HepG2 (cell line): Measurements from ENCODE around the gene SYT8. TPM values are rescaled to one million over a fixed set of nuclear protein-coding genes. Genes with fewer than 3 reads are reported as not detected.

Experiments used
- ARNTL ChIP-seq: sonication (generic); formaldehyde crosslinking; IDR thresholded peaks from 2 replicates; pipeline ENCODE4 v1.4.0; 2020; ENCODE audit warnings: mild to moderate bottlenecking, missing genetic modification reagents
- CBFB ChIP-seq: sonication (generic); formaldehyde crosslinking; IDR thresholded peaks from 2 replicates; pipeline ENCODE4 v1.4.0; 2020; ENCODE audit warnings: missing genetic modification reagents
- GATA4 ChIP-seq: sonication (generic); IDR thresholded peaks from 2 replicates; pipeline ENCODE4 v1.6.1; 2016; ENCODE audit warnings: antibody characterized with exemption, low read depth, borderline replicate concordance
- ISX ChIP-seq: sonication (generic); formaldehyde crosslinking; conservative IDR thresholded peaks from 2 replicates; pipeline ENCODE4 v1.5.0; 2020; ENCODE audit warnings: missing genetic modification reagents
- KDM3A ChIP-seq: IDR thresholded peaks from 2 replicates; pipeline ENCODE4 v1.6.1; 2018; ENCODE audit warnings: low read depth, missing compliant biosample characterization
- MAFK ChIP-seq, 2 experiments: IDR thresholded peaks in 1 of 2; conservative IDR thresholded peaks in 1 of 2; 2 replicates each; pipeline ENCODE4 v1.6.1; 2011; ENCODE audit warnings: improper control_type of control experiment in 2 of 2, low read length in 2 of 2
- POLR2AphosphoS2 ChIP-seq: IDR thresholded peaks from 2 replicates; pipeline ENCODE4 v1.6.1; 2011; ENCODE audit warnings: low read depth, low read length, improper control_type of control experiment
- RXRB ChIP-seq: IDR thresholded peaks from 2 replicates; pipeline ENCODE4 v1.6.1; 2016; ENCODE audit warnings: borderline replicate concordance, missing genetic modification reagents, missing compliant biosample characterization
- STAG1 ChIP-seq: sonication (generic); formaldehyde crosslinking; IDR thresholded peaks from 2 replicates; pipeline ENCODE4 v1.4.0; 2020; ENCODE audit warnings: missing genetic modification reagents
- TOPORS ChIP-seq: sonication (generic); formaldehyde crosslinking; IDR thresholded peaks from 2 replicates; pipeline ENCODE4 v1.8.0; 2023; ENCODE audit warnings: mild to moderate bottlenecking, missing genetic modification reagents
- ZC3H4 ChIP-seq: sonication (generic); formaldehyde crosslinking; IDR thresholded peaks from 2 replicates; pipeline ENCODE4 v1.4.0; 2020; ENCODE audit warnings: missing genetic modification reagents, borderline replicate concordance
- ZMYM3 ChIP-seq: sonication (generic); formaldehyde crosslinking; IDR thresholded peaks from 2 replicates; pipeline ENCODE4 v1.5.1; 2020; ENCODE audit warnings: mild to moderate bottlenecking, missing genetic modification reagents
- ZNF329 ChIP-seq: sonication (generic); formaldehyde crosslinking; IDR thresholded peaks from 2 replicates; pipeline ENCODE4 v1.9.0; 2021; ENCODE audit warnings: low read depth, mild to moderate bottlenecking, missing genetic modification reagents
- ZNF556 ChIP-seq: sonication (generic); formaldehyde crosslinking; IDR thresholded peaks from 2 replicates; pipeline ENCODE4 v1.4.0; 2020; ENCODE audit warnings: mild to moderate bottlenecking, missing genetic modification reagents, borderline replicate concordance
- ZNF598 ChIP-seq: sonication (generic); formaldehyde crosslinking; IDR thresholded peaks from 2 replicates; pipeline ENCODE4 v1.5.1; 2020; ENCODE audit warnings: mild to moderate bottlenecking, missing genetic modification reagents, borderline replicate concordance
- ZNF607 ChIP-seq: sonication (generic); formaldehyde crosslinking; IDR thresholded peaks from 2 replicates; pipeline ENCODE4 v1.5.1; 2020; ENCODE audit warnings: missing genetic modification reagents, mild to moderate bottlenecking, borderline replicate concordance
- polyA plus RNA-seq, 8 experiments: library from polyadenylated mRNA; depleted of rRNA in 3 of 8; stranded (reverse) in 7 of 8; unstranded in 1 of 8; fragments of >200 nt; fragmentation: Illumina TruSeq in 4 of 8; extraction: Trizol in 4 of 8; gene quantifications; 2 replicates each; pipeline versions ENCODE4 v1.2.1 to v1.2.3, GENCODE V29; 2011 to 2016; ENCODE audit warnings: low read depth in 4 of 8, missing spikeins in 1 of 8, mixed read lengths in 1 of 8; ENCODE audit not compliant: insufficient read depth in 1 of 8
- total RNA-seq, 5 experiments: library from RNA; depleted of rRNA; stranded (reverse); fragments of >200 nt; fragmentation: Illumina TruSeq; extraction: Trizol; gene quantifications; 2 replicates each; pipeline ENCODE4 v1.2.3, GENCODE V29; 2016; ENCODE audit warnings: low read depth in 1 of 5
- TF ChIP-seq, protein P1 (sequence below): sonication (generic); formaldehyde crosslinking; IDR thresholded peaks from one replicate; pipeline ENCODE4 v1.5.1; 2020; ENCODE audit warnings: mild to moderate bottlenecking, missing genetic modification reagents; ENCODE audit errors: not compliant biosample characterization
- TF ChIP-seq, protein P2 (sequence below): sonication (generic); formaldehyde crosslinking; IDR thresholded peaks from 2 replicates; pipeline ENCODE4 v1.8.0; 2023; ENCODE audit warnings: mild to moderate bottlenecking, missing genetic modification reagents

SYT8 gene
- total and polyA plus RNA-seq, 2 of the 13 experiments (the other 11 are each of a cell fraction or from before 2014, with no cell fraction given) = 0.60 to 2.3 TPM

DNA sequence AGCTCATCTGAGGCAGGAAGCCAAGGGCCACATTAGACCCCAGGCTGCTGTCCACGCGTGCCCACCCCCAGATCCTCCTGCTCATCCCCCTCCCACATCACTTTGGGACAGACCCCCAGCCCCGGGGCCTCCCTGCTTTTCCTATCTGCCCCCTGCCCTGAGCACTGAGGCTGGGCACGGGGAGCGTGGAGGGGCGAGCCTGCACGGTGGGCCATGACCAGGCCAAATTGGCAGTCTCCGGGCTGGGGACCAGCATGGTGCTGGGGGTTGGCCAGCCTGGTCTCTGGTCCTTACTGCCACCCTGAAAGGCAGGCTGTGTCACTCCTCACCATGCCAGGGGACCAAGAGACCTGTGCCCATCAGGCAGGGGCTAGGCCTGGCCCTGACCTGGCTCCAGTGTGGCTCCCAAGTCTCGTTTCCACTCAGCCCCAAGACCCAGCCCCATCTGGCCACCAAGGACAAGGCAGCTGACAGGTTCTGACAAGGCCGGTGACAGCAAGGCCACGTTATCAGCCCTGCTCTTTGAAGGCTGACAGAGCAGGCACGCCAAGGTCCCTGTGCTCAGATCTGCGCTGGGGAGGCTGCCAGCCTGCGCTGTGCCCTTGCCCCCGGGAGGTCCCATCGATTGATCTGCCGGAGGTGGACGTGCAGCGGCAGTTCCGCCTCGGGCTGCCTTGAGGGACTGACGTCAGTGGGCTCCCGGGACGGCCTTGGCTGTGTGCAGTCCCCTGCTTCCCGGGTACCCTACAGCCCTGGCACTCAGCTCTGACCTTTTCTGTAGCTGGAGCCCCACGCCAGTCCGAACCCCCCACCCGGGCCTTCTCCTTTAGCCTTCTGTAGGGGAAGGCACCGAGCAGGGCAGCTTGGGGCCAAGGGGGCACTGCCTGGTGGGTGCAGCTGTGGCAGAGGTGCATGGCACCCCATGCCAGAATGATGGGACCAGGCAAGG, 7.6 kb downstream of the SYT8 start (continued):
- TF ChIP-seq, protein P1, sequence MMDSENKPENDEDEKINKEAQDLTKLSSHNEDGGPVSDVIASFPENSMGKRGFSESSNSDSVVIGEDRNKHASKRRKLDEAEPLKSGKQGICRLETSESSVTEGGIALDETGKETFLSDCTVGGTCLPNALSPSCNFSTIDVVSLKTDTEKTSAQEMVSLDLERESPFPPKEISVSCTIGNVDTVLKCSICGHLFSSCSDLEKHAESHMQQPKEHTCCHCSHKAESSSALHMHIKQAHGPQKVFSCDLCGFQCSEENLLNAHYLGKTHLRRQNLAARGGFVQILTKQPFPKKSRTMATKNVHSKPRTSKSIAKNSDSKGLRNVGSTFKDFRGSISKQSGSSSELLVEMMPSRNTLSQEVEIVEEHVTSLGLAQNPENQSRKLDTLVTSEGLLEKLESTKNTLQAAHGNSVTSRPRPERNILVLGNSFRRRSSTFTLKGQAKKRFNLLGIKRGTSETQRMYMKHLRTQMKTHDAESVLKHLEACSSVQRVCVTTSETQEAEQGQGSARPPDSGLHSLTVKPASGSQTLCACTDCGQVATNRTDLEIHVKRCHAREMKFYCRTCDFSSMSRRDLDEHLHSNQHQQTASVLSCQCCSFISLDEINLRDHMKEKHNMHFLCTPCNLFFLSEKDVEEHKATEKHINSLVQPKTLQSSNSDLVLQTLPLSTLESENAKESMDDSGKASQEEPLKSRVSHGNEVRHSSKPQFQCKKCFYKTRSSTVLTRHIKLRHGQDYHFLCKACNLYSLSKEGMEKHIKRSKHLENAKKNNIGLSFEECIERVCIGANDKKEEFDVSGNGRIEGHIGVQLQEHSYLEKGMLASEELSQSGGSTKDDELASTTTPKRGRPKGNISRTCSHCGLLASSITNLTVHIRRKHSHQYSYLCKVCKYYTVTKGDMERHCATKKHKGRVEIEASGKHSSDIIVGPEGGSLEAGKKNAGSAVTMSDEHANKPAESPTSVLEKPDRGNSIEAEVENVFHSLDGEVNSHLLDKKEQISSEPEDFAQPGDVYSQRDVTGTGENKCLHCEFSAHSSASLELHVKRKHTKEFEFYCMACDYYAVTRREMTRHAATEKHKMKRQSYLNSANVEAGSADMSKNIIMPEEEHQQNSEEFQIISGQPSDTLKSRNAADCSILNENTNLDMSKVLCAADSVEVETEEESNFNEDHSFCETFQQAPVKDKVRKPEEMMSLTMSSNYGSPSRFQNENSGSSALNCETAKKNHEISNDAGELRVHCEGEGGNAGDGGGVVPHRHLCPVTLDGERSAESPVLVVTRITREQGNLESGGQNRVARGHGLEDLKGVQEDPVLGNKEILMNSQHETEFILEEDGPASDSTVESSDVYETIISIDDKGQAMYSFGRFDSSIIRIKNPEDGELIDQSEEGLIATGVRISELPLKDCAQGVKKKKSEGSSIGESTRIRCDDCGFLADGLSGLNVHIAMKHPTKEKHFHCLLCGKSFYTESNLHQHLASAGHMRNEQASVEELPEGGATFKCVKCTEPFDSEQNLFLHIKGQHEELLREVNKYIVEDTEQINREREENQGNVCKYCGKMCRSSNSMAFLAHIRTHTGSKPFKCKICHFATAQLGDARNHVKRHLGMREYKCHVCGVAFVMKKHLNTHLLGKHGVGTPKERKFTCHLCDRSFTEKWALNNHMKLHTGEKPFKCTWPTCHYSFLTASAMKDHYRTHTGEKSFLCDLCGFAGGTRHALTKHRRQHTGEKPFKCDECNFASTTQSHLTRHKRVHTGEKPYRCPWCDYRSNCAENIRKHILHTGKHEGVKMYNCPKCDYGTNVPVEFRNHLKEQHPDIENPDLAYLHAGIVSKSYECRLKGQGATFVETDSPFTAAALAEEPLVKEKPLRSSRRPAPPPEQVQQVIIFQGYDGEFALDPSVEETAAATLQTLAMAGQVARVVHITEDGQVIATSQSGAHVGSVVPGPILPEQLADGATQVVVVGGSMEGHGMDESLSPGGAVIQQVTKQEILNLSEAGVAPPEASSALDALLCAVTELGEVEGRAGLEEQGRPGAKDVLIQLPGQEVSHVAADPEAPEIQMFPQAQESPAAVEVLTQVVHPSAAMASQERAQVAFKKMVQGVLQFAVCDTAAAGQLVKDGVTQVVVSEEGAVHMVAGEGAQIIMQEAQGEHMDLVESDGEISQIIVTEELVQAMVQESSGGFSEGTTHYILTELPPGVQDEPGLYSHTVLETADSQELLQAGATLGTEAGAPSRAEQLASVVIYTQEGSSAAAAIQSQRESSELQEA (CRISPR knock-in tag) = no peak
- TF ChIP-seq ZNF607 (CRISPR knock-in tag) (peak; percentile 95; the same call in 1 of the 2 replicates), GATA4 (peak; percentile 99), MAFK (conservative IDR thresholded peaks at IDR 0.05 in 1 of 2, IDR thresholded peaks at IDR 0.05 in 1 of 2; ENCODE audit: low read length in 2 of 2) (no peak), ZMYM3 (CRISPR knock-in tag) (peak; percentile 92), ISX (CRISPR knock-in tag) (no peak), ZNF329 (CRISPR knock-in tag) (no peak), TOPORS (CRISPR knock-in tag) (peak; percentile 91; the same call in 1 of the 2 replicates), RXRB (CRISPR knock-in tag) (peak; percentile 96), ARNTL (peak; percentile 96), KDM3A (CRISPR knock-in tag) (peak; percentile 96), CBFB (CRISPR knock-in tag) (0 out of 2 replicates have a peak, but pooled peaks have one; percentile 25), STAG1 (no peak), ZNF598 (CRISPR knock-in tag) (peak; percentile 51; the same call in 1 of the 2 replicates), POLR2AphosphoS2 (no peak), ZNF556 (CRISPR knock-in tag) (peak; percentile 49; the same call in 1 of the 2 replicates), ZC3H4 (CRISPR knock-in tag) (no peak)
- TF ChIP-seq, protein P2, sequence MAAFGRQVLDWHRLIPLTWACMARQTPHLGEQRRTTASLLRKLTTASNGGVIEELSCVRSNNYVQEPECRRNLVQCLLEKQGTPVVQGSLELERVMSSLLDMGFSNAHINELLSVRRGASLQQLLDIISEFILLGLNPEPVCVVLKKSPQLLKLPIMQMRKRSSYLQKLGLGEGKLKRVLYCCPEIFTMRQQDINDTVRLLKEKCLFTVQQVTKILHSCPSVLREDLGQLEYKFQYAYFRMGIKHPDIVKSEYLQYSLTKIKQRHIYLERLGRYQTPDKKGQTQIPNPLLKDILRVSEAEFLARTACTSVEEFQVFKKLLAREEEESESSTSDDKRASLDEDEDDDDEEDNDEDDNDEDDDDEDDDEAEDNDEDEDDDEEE (CRISPR knock-in tag) = 0 out of 2 replicates have a peak, but pooled peaks have one; percentile 77
